HepG2 (cell line): ENCODE data around the gene UTS2R. TPM values are rescaled to one million over a fixed set of nuclear protein-coding genes. Genes with fewer than 3 reads are reported as not detected.

Experiments used
- FLYWCH1 ChIP-seq: sonication (generic); formaldehyde crosslinking; IDR thresholded peaks from 2 replicates; pipeline ENCODE4 v1.8.1; 2023; ENCODE audit warnings: mild to moderate bottlenecking, missing genetic modification reagents
- HOXA3 ChIP-seq: sonication (generic); formaldehyde crosslinking; IDR thresholded peaks from 2 replicates; pipeline ENCODE4 v1.5.0; 2020; ENCODE audit warnings: missing genetic modification reagents
- KLF6 ChIP-seq: IDR thresholded peaks from 2 replicates; pipeline ENCODE4 v1.8.0; 2016; ENCODE audit warnings: missing biosample characterization, missing genetic modification reagents
- NFYC ChIP-seq: IDR thresholded peaks from 2 replicates; pipeline ENCODE4 v1.6.1; 2016; ENCODE audit warnings: missing genetic modification reagents, missing compliant biosample characterization
- SNRNP70 ChIP-seq: fragments of 200-400 bp; formaldehyde crosslinking; IDR thresholded peaks from 2 replicates; pipeline ENCODE4 v1.6.1; 2017; ENCODE audit warnings: mild to moderate bottlenecking, low read depth, low read length, moderate library complexity
- SP4 ChIP-seq: sonication (generic); formaldehyde crosslinking; IDR thresholded peaks from 2 replicates; pipeline ENCODE4 v1.8.1; 2023; ENCODE audit warnings: mild to moderate bottlenecking, missing genetic modification reagents
- ZNF225 ChIP-seq: sonication (generic); formaldehyde crosslinking; IDR thresholded peaks from 2 replicates; pipeline ENCODE4 v1.4.0; 2020; ENCODE audit warnings: mild to moderate bottlenecking, missing genetic modification reagents
- ZNF75D ChIP-seq: sonication (generic); formaldehyde crosslinking; IDR thresholded peaks from 2 replicates; pipeline ENCODE4 v1.8.1; 2023; ENCODE audit warnings: missing genetic modification reagents, mild to moderate bottlenecking, borderline replicate concordance
- ZNF772 ChIP-seq: sonication (generic); formaldehyde crosslinking; IDR thresholded peaks from 2 replicates; pipeline ENCODE4 v1.5.0; 2020; ENCODE audit warnings: mild to moderate bottlenecking, missing genetic modification reagents
- ZSCAN22 ChIP-seq: sonication (generic); formaldehyde crosslinking; IDR thresholded peaks from 2 replicates; pipeline ENCODE4 v1.4.0; 2020; ENCODE audit warnings: mild to moderate bottlenecking, missing genetic modification reagents
- polyA plus RNA-seq, 8 experiments: library from polyadenylated mRNA; depleted of rRNA in 3 of 8; stranded (reverse) in 7 of 8; unstranded in 1 of 8; fragments of >200 nt; fragmentation: Illumina TruSeq in 4 of 8; extraction: Trizol in 4 of 8; gene quantifications; 2 replicates each; pipeline versions ENCODE4 v1.2.1 to v1.2.3, GENCODE V29; 2011 to 2016; ENCODE audit warnings: low read depth in 4 of 8, missing spikeins in 1 of 8, mixed read lengths in 1 of 8; ENCODE audit not compliant: insufficient read depth in 1 of 8
- total RNA-seq, 5 experiments: library from RNA; depleted of rRNA; stranded (reverse); fragments of >200 nt; fragmentation: Illumina TruSeq; extraction: Trizol; gene quantifications; 2 replicates each; pipeline ENCODE4 v1.2.3, GENCODE V29; 2016; ENCODE audit warnings: low read depth in 1 of 5
- TF ChIP-seq, protein P1 (sequence below): sonication (generic); formaldehyde crosslinking; IDR thresholded peaks from 2 replicates; pipeline ENCODE4 v1.5.0; 2020; ENCODE audit warnings: mild to moderate bottlenecking, missing genetic modification reagents
- TF ChIP-seq, protein P2 (sequence below): sonication (generic); formaldehyde crosslinking; IDR thresholded peaks from 2 replicates; pipeline ENCODE4 v1.9.0; 2022; ENCODE audit warnings: missing genetic modification reagents, mild to moderate bottlenecking, borderline replicate concordance
- TF ChIP-seq, protein P3 (sequence below), 2 experiments: fragments of 450-650 bp in 1 of 2; sonication (generic) in 1 of 2; formaldehyde crosslinking; IDR thresholded peaks; 2 replicates each; pipeline versions ENCODE4 v1.5.0 to v1.8.0; 2020 to 2022; ENCODE audit warnings: mild to moderate bottlenecking in 1 of 2, missing genetic modification reagents in 1 of 2
- TF ChIP-seq, protein P4 (sequence below): sonication (generic); formaldehyde crosslinking; IDR thresholded peaks from 2 replicates; pipeline ENCODE4 v1.4.0; 2020; ENCODE audit warnings: missing genetic modification reagents
- TF ChIP-seq, protein P5 (sequence below): sonication (generic); formaldehyde crosslinking; IDR thresholded peaks from 2 replicates; pipeline ENCODE4 v1.5.0; 2020; ENCODE audit warnings: mild to moderate bottlenecking, missing genetic modification reagents

Gene UTS2R
- total and polyA plus RNA-seq, 2 of the 13 experiments (the other 11 are each of a cell fraction or from before 2014, with no cell fraction given): 0.13 to 0.15 TPM

DNA sequence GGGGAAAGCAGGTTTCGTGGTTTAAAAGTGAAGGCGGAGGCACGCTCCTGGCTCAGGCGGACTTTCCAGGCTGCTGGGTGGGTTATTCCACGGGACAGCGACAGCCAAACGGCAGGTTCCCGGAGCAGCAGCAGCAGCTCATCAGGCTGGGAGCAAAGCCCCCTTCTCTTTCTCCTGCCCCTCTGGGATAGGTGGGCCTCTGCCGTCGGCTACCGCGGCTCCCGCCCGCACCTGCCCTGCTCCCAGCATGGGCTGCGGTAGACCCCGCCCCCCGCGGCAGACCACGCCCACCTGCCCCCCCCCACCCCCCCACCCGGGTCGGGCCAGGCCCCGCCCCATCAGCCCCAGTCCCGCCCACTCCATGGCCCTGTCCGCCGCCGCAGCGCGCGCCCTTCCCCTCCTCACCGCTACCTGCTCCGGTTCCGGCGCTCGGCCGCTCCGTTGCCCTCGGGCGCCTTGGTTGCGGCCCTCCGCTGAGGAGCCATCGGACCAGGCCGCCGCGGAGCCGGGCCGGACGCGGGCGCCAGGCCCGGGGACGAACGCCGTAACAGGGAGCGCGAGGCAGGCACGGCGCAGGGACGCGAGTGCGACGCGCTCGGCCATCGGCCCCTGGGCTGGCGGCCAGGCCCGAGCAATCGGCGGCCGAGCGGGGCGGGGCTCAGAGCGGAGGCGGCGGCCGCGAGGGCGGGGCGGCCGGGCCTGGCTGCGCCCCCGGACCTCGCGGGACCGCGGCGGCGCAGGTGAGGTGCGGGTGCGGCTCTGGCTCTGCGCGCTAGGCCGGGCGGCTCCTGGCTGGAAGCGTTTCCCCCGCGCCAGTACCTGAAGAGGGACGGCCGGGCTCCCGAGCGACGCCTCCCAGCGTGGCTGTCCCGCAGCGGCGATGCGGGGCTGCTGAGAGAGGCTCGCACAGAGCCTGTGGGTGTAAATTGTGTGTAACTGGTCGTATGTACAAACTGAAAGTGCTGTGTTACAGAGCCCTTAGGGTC is 46.7 kb downstream of the UTS2R start, which contains the start of the genes HEXD and OGFOD3 (continued):
- TF ChIP-seq, protein P1, sequence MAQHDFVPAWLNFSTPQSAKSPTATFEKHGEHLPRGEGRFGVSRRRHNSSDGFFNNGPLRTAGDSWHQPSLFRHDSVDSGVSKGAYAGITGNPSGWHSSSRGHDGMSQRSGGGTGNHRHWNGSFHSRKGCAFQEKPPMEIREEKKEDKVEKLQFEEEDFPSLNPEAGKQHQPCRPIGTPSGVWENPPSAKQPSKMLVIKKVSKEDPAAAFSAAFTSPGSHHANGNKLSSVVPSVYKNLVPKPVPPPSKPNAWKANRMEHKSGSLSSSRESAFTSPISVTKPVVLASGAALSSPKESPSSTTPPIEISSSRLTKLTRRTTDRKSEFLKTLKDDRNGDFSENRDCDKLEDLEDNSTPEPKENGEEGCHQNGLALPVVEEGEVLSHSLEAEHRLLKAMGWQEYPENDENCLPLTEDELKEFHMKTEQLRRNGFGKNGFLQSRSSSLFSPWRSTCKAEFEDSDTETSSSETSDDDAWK: no peak
- TF ChIP-seq, protein P2, sequence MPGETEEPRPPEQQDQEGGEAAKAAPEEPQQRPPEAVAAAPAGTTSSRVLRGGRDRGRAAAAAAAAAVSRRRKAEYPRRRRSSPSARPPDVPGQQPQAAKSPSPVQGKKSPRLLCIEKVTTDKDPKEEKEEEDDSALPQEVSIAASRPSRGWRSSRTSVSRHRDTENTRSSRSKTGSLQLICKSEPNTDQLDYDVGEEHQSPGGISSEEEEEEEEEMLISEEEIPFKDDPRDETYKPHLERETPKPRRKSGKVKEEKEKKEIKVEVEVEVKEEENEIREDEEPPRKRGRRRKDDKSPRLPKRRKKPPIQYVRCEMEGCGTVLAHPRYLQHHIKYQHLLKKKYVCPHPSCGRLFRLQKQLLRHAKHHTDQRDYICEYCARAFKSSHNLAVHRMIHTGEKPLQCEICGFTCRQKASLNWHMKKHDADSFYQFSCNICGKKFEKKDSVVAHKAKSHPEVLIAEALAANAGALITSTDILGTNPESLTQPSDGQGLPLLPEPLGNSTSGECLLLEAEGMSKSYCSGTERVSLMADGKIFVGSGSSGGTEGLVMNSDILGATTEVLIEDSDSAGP (CRISPR knock-in tag): peak; percentile 73
- TF ChIP-seq FLYWCH1 (CRISPR knock-in tag) (no peak), SP4 (CRISPR knock-in tag) (peak; percentile 99), ZSCAN22 (CRISPR knock-in tag) (no peak), KLF6 (peak; percentile 93), ZNF75D (CRISPR knock-in tag) (peak; percentile 81; the same call in 1 of the 2 replicates), NFYC (no peak), ZNF225 (CRISPR knock-in tag) (peak; percentile 92), HOXA3 (CRISPR knock-in tag) (peak; percentile 88), ZNF772 (no peak), SNRNP70 (no peak)
- TF ChIP-seq, protein P3, sequence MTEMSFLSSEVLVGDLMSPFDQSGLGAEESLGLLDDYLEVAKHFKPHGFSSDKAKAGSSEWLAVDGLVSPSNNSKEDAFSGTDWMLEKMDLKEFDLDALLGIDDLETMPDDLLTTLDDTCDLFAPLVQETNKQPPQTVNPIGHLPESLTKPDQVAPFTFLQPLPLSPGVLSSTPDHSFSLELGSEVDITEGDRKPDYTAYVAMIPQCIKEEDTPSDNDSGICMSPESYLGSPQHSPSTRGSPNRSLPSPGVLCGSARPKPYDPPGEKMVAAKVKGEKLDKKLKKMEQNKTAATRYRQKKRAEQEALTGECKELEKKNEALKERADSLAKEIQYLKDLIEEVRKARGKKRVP (CRISPR knock-in tag; IDR thresholded peaks at IDR 0.05): no peak
- TF ChIP-seq, protein P4, sequence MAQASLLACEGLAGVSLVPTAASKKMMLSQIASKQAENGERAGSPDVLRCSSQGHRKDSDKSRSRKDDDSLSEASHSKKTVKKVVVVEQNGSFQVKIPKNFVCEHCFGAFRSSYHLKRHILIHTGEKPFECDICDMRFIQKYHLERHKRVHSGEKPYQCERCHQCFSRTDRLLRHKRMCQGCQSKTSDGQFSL (CRISPR knock-in tag): peak; percentile 55; the same call in 1 of the 2 replicates
- TF ChIP-seq, protein P5, sequence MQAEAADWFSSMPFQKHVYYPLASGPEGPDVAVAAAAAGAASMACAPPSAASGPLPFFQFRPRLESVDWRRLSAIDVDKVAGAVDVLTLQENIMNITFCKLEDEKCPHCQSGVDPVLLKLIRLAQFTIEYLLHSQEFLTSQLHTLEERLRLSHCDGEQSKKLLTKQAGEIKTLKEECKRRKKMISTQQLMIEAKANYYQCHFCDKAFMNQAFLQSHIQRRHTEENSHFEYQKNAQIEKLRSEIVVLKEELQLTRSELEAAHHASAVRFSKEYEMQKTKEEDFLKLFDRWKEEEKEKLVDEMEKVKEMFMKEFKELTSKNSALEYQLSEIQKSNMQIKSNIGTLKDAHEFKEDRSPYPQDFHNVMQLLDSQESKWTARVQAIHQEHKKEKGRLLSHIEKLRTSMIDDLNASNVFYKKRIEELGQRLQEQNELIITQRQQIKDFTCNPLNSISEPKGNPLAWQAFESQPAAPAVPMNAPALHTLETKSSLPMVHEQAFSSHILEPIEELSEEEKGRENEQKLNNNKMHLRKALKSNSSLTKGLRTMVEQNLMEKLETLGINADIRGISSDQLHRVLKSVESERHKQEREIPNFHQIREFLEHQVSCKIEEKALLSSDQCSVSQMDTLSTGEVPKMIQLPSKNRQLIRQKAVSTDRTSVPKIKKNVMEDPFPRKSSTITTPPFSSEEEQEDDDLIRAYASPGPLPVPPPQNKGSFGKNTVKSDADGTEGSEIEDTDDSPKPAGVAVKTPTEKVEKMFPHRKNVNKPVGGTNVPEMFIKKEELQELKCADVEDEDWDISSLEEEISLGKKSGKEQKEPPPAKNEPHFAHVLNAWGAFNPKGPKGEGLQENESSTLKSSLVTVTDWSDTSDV (CRISPR knock-in tag): no peak
